ENCODE measurements around the gene CUL9. TPM values are rescaled to one million over a fixed set of nuclear protein-coding genes. Genes with fewer than 3 reads are reported as not detected.

CUL9 gene
- total and polyA plus RNA-seq, 2 experiments from 2014 or later = 2.6 to 11.3 TPM

DNA sequence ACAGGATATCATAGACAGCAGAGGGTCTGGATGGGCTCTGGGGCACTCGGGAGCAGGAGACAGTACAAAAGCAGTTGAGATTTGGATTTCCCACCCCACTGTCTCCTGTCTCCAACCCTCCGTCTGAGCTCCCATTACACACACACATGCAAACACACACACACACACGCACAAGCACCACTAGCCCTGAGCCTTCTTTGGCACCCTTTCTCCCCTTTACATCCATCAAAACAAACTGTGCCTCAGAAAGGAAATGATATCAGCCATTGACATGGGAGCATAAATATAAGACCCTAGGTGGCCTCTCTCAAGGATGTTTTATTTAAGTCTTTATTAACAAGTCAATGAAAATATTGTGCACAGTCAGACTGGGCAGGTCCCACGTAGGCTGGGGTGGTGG lies 78.8 kb downstream of the CUL9 start:
- no peaks in the 10 kb centered on the region for H3K36me3 ChIP-seq (ENCODE audit: insufficient read depth)
- no peak overlapping the region for H3K27ac Mint-ChIP-seq

DNA sequence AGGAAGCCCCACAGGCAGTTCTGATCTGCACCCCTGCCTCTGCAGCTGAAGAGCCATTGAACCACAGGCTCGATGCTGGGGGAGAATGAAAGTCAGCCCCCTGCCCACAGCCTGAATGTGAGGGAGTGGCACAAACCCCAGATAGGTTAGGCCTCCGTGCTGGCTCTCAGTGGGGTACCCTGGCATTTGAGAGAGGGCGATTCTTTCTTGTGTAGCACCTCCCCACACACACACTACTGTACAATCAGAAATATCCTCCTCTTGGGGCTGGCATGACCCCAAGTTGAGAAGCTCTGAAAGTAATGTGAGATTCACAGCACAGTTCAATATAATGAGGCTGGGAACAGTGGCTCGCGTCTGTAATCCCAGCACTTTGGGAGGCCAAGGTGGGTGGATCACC lies 79.2 kb downstream of the CUL9 start:
- no peak overlapping the region for H3K4me3 ChIP-seq
- H3K27ac ChIP-seq (ENCODE audit: low read depth) = no peak overlapping the region
- ATAC-seq = no peak
- Mint-ChIP-seq H3K9me3 (no peaks in the 10 kb centered on the region; the same call in 2 of the 3 replicates), H3K27ac (no peak overlapping the region), H3K27me3 (ENCODE audit: insufficient read depth, low read depth, poor library complexity) (peaks cover 12% of the 10 kb centered on the region), H3K4me1 (peaks cover 7% of the 10 kb centered on the region; the same call in 2 of the 3 replicates), H3K4me3 (no peak overlapping the region), H3K36me3 (ENCODE audit: low read depth) (no peaks in the 10 kb centered on the region)
- no peak overlapping the region for H2AFZ ChIP-seq
- no peaks in the 10 kb centered on the region for H3K79me2 ChIP-seq (replicated peaks; ENCODE audit: insufficient read depth)
- no peak for DNase-seq (ENCODE audit: low spot score)
- H3K36me3 ChIP-seq (ENCODE audit: insufficient read depth) = no peaks in the 10 kb centered on the region
- no peaks in the 10 kb centered on the region for H3K27me3 ChIP-seq (ENCODE audit: insufficient read depth)
- H3K4me2 ChIP-seq = no peak overlapping the region
- H3F3A ChIP-seq (replicated peaks; ENCODE audit: low read depth) = no peaks in the 10 kb centered on the region
- H3K9me2 ChIP-seq (ENCODE audit: insufficient read depth) = no peaks in the 10 kb centered on the region
- no peaks in the 10 kb centered on the region for H3K4me1 ChIP-seq (ENCODE audit: insufficient read depth)
- H4K20me1 ChIP-seq (replicated peaks; ENCODE audit: insufficient read depth) = no peaks in the 10 kb centered on the region
- TF ChIP-seq NANOG (IDR thresholded peaks at IDR 0.05; ENCODE audit: borderline replicate concordance) (no peak), POLR2AphosphoS5 (IDR thresholded peaks at IDR 0.05; ENCODE audit: low read depth) (no peak), STAT1 (IDR thresholded peaks at IDR 0.05; ENCODE audit: unreplicated experiment) (no peak), JUNB (IDR thresholded peaks at IDR 0.05; ENCODE audit: unreplicated experiment) (no peak), ZNF114 (CRISPR knock-in tag; IDR thresholded peaks at IDR 0.05) (no peak), EZH2phosphoT487 (IDR thresholded peaks at IDR 0.05; ENCODE audit: unreplicated experiment) (no peak), CREB1 (CRISPR knock-in tag; IDR thresholded peaks at IDR 0.05; ENCODE audit: low read depth) (no peak), ZNF331 (CRISPR knock-in tag; IDR thresholded peaks at IDR 0.05; ENCODE audit: low read depth) (no peak), EZH2 (IDR thresholded peaks at IDR 0.05; ENCODE audit: low read depth, unreplicated experiment) (no peak)
- TF ChIP-seq, protein P1, sequence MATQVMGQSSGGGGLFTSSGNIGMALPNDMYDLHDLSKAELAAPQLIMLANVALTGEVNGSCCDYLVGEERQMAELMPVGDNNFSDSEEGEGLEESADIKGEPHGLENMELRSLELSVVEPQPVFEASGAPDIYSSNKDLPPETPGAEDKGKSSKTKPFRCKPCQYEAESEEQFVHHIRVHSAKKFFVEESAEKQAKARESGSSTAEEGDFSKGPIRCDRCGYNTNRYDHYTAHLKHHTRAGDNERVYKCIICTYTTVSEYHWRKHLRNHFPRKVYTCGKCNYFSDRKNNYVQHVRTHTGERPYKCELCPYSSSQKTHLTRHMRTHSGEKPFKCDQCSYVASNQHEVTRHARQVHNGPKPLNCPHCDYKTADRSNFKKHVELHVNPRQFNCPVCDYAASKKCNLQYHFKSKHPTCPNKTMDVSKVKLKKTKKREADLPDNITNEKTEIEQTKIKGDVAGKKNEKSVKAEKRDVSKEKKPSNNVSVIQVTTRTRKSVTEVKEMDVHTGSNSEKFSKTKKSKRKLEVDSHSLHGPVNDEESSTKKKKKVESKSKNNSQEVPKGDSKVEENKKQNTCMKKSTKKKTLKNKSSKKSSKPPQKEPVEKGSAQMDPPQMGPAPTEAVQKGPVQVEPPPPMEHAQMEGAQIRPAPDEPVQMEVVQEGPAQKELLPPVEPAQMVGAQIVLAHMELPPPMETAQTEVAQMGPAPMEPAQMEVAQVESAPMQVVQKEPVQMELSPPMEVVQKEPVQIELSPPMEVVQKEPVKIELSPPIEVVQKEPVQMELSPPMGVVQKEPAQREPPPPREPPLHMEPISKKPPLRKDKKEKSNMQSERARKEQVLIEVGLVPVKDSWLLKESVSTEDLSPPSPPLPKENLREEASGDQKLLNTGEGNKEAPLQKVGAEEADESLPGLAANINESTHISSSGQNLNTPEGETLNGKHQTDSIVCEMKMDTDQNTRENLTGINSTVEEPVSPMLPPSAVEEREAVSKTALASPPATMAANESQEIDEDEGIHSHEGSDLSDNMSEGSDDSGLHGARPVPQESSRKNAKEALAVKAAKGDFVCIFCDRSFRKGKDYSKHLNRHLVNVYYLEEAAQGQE (IDR thresholded peaks at IDR 0.05; ENCODE audit: unreplicated experiment) = no peak
- TF ChIP-seq, protein P2, sequence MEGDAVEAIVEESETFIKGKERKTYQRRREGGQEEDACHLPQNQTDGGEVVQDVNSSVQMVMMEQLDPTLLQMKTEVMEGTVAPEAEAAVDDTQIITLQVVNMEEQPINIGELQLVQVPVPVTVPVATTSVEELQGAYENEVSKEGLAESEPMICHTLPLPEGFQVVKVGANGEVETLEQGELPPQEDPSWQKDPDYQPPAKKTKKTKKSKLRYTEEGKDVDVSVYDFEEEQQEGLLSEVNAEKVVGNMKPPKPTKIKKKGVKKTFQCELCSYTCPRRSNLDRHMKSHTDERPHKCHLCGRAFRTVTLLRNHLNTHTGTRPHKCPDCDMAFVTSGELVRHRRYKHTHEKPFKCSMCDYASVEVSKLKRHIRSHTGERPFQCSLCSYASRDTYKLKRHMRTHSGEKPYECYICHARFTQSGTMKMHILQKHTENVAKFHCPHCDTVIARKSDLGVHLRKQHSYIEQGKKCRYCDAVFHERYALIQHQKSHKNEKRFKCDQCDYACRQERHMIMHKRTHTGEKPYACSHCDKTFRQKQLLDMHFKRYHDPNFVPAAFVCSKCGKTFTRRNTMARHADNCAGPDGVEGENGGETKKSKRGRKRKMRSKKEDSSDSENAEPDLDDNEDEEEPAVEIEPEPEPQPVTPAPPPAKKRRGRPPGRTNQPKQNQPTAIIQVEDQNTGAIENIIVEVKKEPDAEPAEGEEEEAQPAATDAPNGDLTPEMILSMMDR (conservative IDR thresholded peaks at IDR 0.05; ENCODE audit: low read depth in 2 of 2) = no peak
- TF ChIP-seq, protein P3, sequence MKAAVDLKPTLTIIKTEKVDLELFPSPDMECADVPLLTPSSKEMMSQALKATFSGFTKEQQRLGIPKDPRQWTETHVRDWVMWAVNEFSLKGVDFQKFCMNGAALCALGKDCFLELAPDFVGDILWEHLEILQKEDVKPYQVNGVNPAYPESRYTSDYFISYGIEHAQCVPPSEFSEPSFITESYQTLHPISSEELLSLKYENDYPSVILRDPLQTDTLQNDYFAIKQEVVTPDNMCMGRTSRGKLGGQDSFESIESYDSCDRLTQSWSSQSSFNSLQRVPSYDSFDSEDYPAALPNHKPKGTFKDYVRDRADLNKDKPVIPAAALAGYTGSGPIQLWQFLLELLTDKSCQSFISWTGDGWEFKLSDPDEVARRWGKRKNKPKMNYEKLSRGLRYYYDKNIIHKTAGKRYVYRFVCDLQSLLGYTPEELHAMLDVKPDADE (IDR thresholded peaks at IDR 0.05) = no peak

More for the DNA sequence above, 78.8 kb downstream of the CUL9 start:
- Histone ChIP-seq H3F3A (replicated peaks; ENCODE audit: low read depth) (no peaks in the 10 kb centered on the region), H3K79me2 (replicated peaks; ENCODE audit: insufficient read depth) (no peaks in the 10 kb centered on the region), H3K4me3 (no peak overlapping the region), H2AFZ (no peak overlapping the region), H3K27me3 (ENCODE audit: insufficient read depth) (no peaks in the 10 kb centered on the region), H3K27ac (ENCODE audit: low read depth) (no peak overlapping the region), H3K9me2 (ENCODE audit: insufficient read depth) (no peaks in the 10 kb centered on the region), H3K4me2 (no peak overlapping the region), H4K20me1 (replicated peaks; ENCODE audit: insufficient read depth) (no peaks in the 10 kb centered on the region), H3K4me1 (ENCODE audit: insufficient read depth) (no peaks in the 10 kb centered on the region)
- no peaks in the 10 kb centered on the region; the same call in 2 of the 3 replicates for H3K9me3 Mint-ChIP-seq
- H3K4me1 Mint-ChIP-seq = peaks cover 7% of the 10 kb centered on the region; the same call in 2 of the 3 replicates
- no peak for DNase-seq (ENCODE audit: low spot score)
- TF ChIP-seq EZH2phosphoT487 (IDR thresholded peaks at IDR 0.05; ENCODE audit: unreplicated experiment) = no peak
- no peak for TF ChIP-seq ZNF331 (CRISPR knock-in tag; IDR thresholded peaks at IDR 0.05; ENCODE audit: low read depth)
- TF ChIP-seq NANOG (IDR thresholded peaks at IDR 0.05; ENCODE audit: borderline replicate concordance) = no peak
- no peak for TF ChIP-seq EZH2 (IDR thresholded peaks at IDR 0.05; ENCODE audit: low read depth, unreplicated experiment)
- H3K4me3 Mint-ChIP-seq = no peak overlapping the region
- no peak for ATAC-seq
- peaks cover 13% of the 10 kb centered on the region for H3K27me3 Mint-ChIP-seq (ENCODE audit: insufficient read depth, low read depth, poor library complexity)
- no peaks in the 10 kb centered on the region for H3K36me3 Mint-ChIP-seq (ENCODE audit: low read depth)
